ENCODE data around the gene TSKS. TPM values are rescaled to one million over a fixed set of nuclear protein-coding genes. Genes with fewer than 3 reads are reported as not detected.
A peak's percentile ranks its signal among the peaks of the same experiment; 100 is the strongest.

TSKS gene
- total RNA-seq, 1 donor from 2014 or later, result 0.55 TPM

- ChIA-PET CTCF (no interaction called here), POLR2A (interaction anchor here (0.7 kb wide), 1 partner anchor 222 kb away, joined by 4 read pairs; no protein-coding TSS in a partner anchor)
- intact Hi-C loops (cut with micrococcal nuclease), result no loop called here
- H3K4me3 Mint-ChIP-seq, result no peak overlapping the region
- peaks cover 15% of the 10 kb centered on the region for H3K27me3 Mint-ChIP-seq
- no peaks in the 10 kb centered on the region for H3K9me3 Mint-ChIP-seq
- DNase-seq (no peak), ATAC-seq (ENCODE audit: low read depth) (no peak)
- H3K36me3 Mint-ChIP-seq (ENCODE audit: low read depth), result no peaks in the 10 kb centered on the region
- no peak for TF ChIP-seq CTCF (IDR thresholded peaks at IDR 0.05)
- H3K4me1 Mint-ChIP-seq, result peaks cover 6% of the 10 kb centered on the region
- no peak overlapping the region for H3K27ac Mint-ChIP-seq
Measured at GRCh38 chr19:49696115-49696514, 67.0 kb downstream of the TSKS start.

GRCh38 chr19:49692147-49692506, 71.0 kb downstream of the TSKS start:
- Mint-ChIP-seq H3K27ac (no peak overlapping the region), H3K27me3 (peaks cover 22% of the 10 kb centered on the region), H3K4me3 (no peak overlapping the region), H3K4me1 (peaks cover 25% of the 10 kb centered on the region), H3K36me3 (ENCODE audit: low read depth) (peaks cover 19% of the 10 kb centered on the region), H3K9me3 (no peaks in the 10 kb centered on the region)
- DNase-seq, result no peak
- CTCF ChIA-PET, result no interaction called here
- intact Hi-C loops (cut with micrococcal nuclease), result no loop called here
- no peak for ATAC-seq (ENCODE audit: low read depth)
- no peak for TF ChIP-seq CTCF (IDR thresholded peaks at IDR 0.05)
- POLR2A ChIA-PET, result no interaction called here

GRCh38 chr19:49691243-49692146, 71.6 kb downstream of the TSKS start:
- POLR2A ChIA-PET, result interaction anchor here (1.0 kb wide), 1 partner anchor 75 kb away, joined by 4 read pairs; the partner anchor contains the start of gene AP2A1
- CTCF ChIA-PET, result no interaction called here
- no peak for ATAC-seq (ENCODE audit: low read depth)
- DNase-seq, result no peak
- H3K27ac Mint-ChIP-seq, result no peak overlapping the region
- H3K4me3 Mint-ChIP-seq, result peak overlapping the region; percentile 87
- no peaks in the 10 kb centered on the region for H3K9me3 Mint-ChIP-seq
- no peak for TF ChIP-seq CTCF (IDR thresholded peaks at IDR 0.05)
- H3K27me3 Mint-ChIP-seq, result peaks cover 22% of the 10 kb centered on the region
- H3K4me1 Mint-ChIP-seq, result peaks cover 25% of the 10 kb centered on the region
- intact Hi-C loops (cut with micrococcal nuclease), result no loop called here
- peaks cover 22% of the 10 kb centered on the region for H3K36me3 Mint-ChIP-seq (ENCODE audit: low read depth)

GRCh38 chr19:49690656-49691242, 72.4 kb downstream of the TSKS start, which contains the start of gene CPT1C:
CPT1C (plus strand) TSS chr19:49691116; CDS start chr19:49692253, 1,137 bp downstream.
- Mint-ChIP-seq H3K4me3 (peak within 1 kb of the TSS; percentile 87), H3K27ac (peak within 1 kb of the TSS; percentile 33), H3K4me1 (peaks cover 25% of the 10 kb centered on the region), H3K27me3 (peaks cover 22% of the 10 kb centered on the region), H3K36me3 (ENCODE audit: low read depth) (peaks cover 27% of the 10 kb centered on the region), H3K9me3 (no peaks in the 10 kb centered on the region)
- TF ChIP-seq CTCF (IDR thresholded peaks at IDR 0.05), result no peak
- CTCF ChIA-PET, result no interaction called here
- POLR2A ChIA-PET, result interaction anchor here (1.0 kb wide), 1 partner anchor 76 kb away, joined by 4 read pairs; the partner anchor contains the start of gene AP2A1
- DNase-seq (no peak), ATAC-seq (ENCODE audit: low read depth) (peak; percentile 51)
- intact Hi-C loops (cut with micrococcal nuclease), result no loop called here

GRCh38 chr19:49690079-49690655, 72.9 kb downstream of the TSKS start:
- DNase-seq, result no peak
- ChIA-PET CTCF (no interaction called here), POLR2A (interaction anchor here (1.0 to 1.3 kb wide), 2 partner anchors 76 kb away, joined by 3 to 4 read pairs; partner anchors contain the start of gene AP2A1)
- Mint-ChIP-seq H3K4me3 (peak overlapping the region; percentile 87), H3K4me1 (peaks cover 25% of the 10 kb centered on the region), H3K9me3 (no peaks in the 10 kb centered on the region), H3K27me3 (peaks cover 22% of the 10 kb centered on the region), H3K36me3 (ENCODE audit: low read depth) (peaks cover 33% of the 10 kb centered on the region), H3K27ac (peak overlapping the region; percentile 33)
- intact Hi-C loops (cut with micrococcal nuclease), result no loop called here
- ATAC-seq (ENCODE audit: low read depth), result peak; percentile 14
- TF ChIP-seq CTCF (IDR thresholded peaks at IDR 0.05), result no peak

Measured in activated B cell treated with CpG ODN at 0.5 μM for 24 hours (primary cell).